Astrocyte of the cerebellum (primary cell): ENCODE measurements around the gene PATJ.
"Not testable (repeated sequence)": the region's sequence is repeated elsewhere in the genome, so short reads cannot be mapped to it uniquely, and the experiment has no call there.

ENCODE experiments used
- DNase-seq: peaks from one replicate; pipeline ENCODE4 v3.0.0-alpha.2; 2011; ENCODE audit warnings: low read depth
- H3K4me3 ChIP-seq: 2 replicates; pipeline ENCODE4 v1.5.1; 2011; ENCODE audit warnings: mild to moderate bottlenecking, low read depth, low read length, moderate library complexity
- in situ Hi-C: cut with HindIII; loops from 2 replicates; pipeline ENCODE4 v1.10.0; 2017; ENCODE audit warnings: low sequenced_read_pairs
- TF ChIP-seq, protein P1 (sequence below): IDR thresholded peaks from 2 replicates; pipeline ENCODE4 v1.5.1; 2012; ENCODE audit warnings: low read length, low read depth, moderate library complexity, mild to moderate bottlenecking; ENCODE audit errors: missing control alignments

The PATJ gene

DNA sequence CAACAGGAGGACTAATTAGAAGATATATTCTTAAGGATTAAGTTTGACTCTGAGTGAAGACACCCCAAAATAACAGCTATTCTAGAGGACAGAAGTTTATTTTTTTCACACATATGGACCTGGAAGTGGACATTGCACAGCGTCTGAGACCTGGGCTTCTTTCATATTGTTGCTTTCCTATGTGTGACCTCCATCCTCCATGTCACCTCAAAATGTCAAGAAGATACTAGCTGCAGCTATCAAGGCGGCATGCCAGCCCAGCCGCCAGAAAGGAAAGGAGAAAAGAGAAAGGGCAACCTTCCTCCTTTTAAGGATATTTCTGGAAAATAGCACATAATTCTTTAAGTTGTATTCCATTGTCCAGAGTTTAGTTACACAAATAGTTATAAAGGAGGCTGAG lies 220.4 kb downstream of the PATJ start:
- TF ChIP-seq, protein P1, sequence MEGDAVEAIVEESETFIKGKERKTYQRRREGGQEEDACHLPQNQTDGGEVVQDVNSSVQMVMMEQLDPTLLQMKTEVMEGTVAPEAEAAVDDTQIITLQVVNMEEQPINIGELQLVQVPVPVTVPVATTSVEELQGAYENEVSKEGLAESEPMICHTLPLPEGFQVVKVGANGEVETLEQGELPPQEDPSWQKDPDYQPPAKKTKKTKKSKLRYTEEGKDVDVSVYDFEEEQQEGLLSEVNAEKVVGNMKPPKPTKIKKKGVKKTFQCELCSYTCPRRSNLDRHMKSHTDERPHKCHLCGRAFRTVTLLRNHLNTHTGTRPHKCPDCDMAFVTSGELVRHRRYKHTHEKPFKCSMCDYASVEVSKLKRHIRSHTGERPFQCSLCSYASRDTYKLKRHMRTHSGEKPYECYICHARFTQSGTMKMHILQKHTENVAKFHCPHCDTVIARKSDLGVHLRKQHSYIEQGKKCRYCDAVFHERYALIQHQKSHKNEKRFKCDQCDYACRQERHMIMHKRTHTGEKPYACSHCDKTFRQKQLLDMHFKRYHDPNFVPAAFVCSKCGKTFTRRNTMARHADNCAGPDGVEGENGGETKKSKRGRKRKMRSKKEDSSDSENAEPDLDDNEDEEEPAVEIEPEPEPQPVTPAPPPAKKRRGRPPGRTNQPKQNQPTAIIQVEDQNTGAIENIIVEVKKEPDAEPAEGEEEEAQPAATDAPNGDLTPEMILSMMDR = no peak
- H3K4me3 ChIP-seq = no peak overlapping the region
- in situ Hi-C loops = no loop called here
- no peak for DNase-seq

DNA sequence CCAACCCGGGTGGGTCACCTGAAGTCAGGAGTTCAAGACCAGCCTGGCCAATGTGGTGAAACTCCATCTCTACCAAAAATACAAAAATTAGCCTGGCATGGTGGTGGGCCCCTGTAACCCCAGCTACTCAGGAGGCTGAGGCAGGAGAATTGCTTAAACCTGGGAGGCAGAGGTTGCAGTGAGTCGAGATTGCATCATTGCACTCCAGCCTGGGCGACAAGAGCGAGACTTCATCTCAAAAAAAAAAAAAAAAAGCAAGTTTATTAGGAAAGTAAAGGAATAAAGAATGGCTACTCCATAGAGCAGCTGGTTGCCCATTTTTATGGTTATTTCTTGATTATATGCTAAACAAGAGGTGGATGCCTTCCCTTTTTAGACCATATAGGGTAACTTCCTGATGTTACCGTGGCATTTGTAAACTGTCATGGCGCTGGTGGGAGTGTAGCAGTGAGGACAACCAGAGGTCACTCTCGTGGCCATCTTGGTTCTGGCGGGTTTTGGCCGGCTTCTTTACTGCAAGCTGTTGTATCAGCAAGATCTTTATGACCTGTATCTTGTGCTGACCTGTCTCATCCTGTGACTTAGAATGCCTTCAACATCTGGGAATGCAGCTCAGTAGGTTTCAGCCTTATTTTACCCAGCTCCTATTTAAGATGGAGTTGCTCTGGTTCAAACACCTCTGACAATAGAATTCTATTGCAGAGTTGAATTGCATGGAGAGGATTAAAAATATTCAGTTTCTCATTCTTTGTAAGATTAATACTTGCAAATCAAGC lies 224.4 kb downstream of the PATJ start:
- in situ Hi-C loops, DNase-seq, H3K4me3 ChIP-seq: not testable (repeated sequence)

GRCh38 chr1:61967750-61968149 lies 225.5 kb downstream of the PATJ start:
- no peak overlapping the region for H3K4me3 ChIP-seq
- DNase-seq = no peak
- in situ Hi-C loops = no loop called here
- TF ChIP-seq, protein P1 = no peak

- no peak overlapping the region for H3K4me3 ChIP-seq
- TF ChIP-seq, protein P1 = no peak
- in situ Hi-C loops = no loop called here
- no peak for DNase-seq
These were observed 226.6 kb downstream of the PATJ start for GRCh38 chr1:61968869-61969268.

GRCh38 chr1:61973100-61973837 lies 231.0 kb downstream of the PATJ start:
- H3K4me3 ChIP-seq = no peak overlapping the region
- in situ Hi-C loops = no loop called here
- DNase-seq = no peak
- TF ChIP-seq, protein P1 = no peak

- TF ChIP-seq, protein P1 = no peak
- H3K4me3 ChIP-seq = no peak overlapping the region
- in situ Hi-C loops = no loop called here
- DNase-seq = no peak
These were observed 233.4 kb downstream of the PATJ start for GRCh38 chr1:61975638-61976037.

- TF ChIP-seq, protein P1 = no peak
- no peak overlapping the region for H3K4me3 ChIP-seq
- in situ Hi-C loops = no loop called here
- no peak for DNase-seq
These were observed 234.3 kb downstream of the PATJ start for GRCh38 chr1:61976566-61976965.
